Measurements from ENCODE around the gene PPM1L.

Gene PPM1L

GRCh38 chr3:160811237-160811548 is 55.2 kb downstream of the PPM1L start:
- Histone ChIP-seq H3K4me3 (replicated peaks; ENCODE audit: insufficient read depth, low read length) (no peak overlapping the region), H3K27me3 (ENCODE audit: insufficient read depth, poor library complexity, severe bottlenecking) (no peaks in the 10 kb centered on the region), H3K27ac (replicated peaks) (no peak overlapping the region)
- DNase-seq (ENCODE audit: low read depth in 1 of 2, low spot score in 1 of 2) = no peak
- TF ChIP-seq, protein P1, sequence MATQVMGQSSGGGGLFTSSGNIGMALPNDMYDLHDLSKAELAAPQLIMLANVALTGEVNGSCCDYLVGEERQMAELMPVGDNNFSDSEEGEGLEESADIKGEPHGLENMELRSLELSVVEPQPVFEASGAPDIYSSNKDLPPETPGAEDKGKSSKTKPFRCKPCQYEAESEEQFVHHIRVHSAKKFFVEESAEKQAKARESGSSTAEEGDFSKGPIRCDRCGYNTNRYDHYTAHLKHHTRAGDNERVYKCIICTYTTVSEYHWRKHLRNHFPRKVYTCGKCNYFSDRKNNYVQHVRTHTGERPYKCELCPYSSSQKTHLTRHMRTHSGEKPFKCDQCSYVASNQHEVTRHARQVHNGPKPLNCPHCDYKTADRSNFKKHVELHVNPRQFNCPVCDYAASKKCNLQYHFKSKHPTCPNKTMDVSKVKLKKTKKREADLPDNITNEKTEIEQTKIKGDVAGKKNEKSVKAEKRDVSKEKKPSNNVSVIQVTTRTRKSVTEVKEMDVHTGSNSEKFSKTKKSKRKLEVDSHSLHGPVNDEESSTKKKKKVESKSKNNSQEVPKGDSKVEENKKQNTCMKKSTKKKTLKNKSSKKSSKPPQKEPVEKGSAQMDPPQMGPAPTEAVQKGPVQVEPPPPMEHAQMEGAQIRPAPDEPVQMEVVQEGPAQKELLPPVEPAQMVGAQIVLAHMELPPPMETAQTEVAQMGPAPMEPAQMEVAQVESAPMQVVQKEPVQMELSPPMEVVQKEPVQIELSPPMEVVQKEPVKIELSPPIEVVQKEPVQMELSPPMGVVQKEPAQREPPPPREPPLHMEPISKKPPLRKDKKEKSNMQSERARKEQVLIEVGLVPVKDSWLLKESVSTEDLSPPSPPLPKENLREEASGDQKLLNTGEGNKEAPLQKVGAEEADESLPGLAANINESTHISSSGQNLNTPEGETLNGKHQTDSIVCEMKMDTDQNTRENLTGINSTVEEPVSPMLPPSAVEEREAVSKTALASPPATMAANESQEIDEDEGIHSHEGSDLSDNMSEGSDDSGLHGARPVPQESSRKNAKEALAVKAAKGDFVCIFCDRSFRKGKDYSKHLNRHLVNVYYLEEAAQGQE (IDR thresholded peaks at IDR 0.05; ENCODE audit: insufficient replicate concordance, low read depth) = no peak
- TF ChIP-seq POLR2AphosphoS5 (IDR thresholded peaks at IDR 0.05; ENCODE audit: low read depth) (no peak), SPI1 (IDR thresholded peaks at IDR 0.05; ENCODE audit: borderline replicate concordance, low read depth) (no peak), CTCF (IDR thresholded peaks at IDR 0.05; ENCODE audit: insufficient read depth, low read length) (no peak), GABPA (IDR thresholded peaks at IDR 0.05; ENCODE audit: low read depth) (no peak)

GRCh38 chr3:160812304-160812703 is 56.3 kb downstream of the PPM1L start:
- Histone ChIP-seq H3K4me3 (replicated peaks; ENCODE audit: insufficient read depth, low read length) (no peak overlapping the region), H3K27me3 (ENCODE audit: insufficient read depth, poor library complexity, severe bottlenecking) (no peaks in the 10 kb centered on the region), H3K27ac (replicated peaks) (no peak overlapping the region)
- no peak for DNase-seq (ENCODE audit: low read depth in 1 of 2, low spot score in 1 of 2)
- TF ChIP-seq CTCF (IDR thresholded peaks at IDR 0.05; ENCODE audit: insufficient read depth, low read length) = no peak
- TF ChIP-seq POLR2AphosphoS5 (IDR thresholded peaks at IDR 0.05; ENCODE audit: low read depth) = no peak
- no peak for TF ChIP-seq GABPA (IDR thresholded peaks at IDR 0.05; ENCODE audit: low read depth)
- no peak for TF ChIP-seq SPI1 (IDR thresholded peaks at IDR 0.05; ENCODE audit: borderline replicate concordance, low read depth)
- TF ChIP-seq, protein P1 (IDR thresholded peaks at IDR 0.05; ENCODE audit: insufficient replicate concordance, low read depth) = no peak

DNA sequence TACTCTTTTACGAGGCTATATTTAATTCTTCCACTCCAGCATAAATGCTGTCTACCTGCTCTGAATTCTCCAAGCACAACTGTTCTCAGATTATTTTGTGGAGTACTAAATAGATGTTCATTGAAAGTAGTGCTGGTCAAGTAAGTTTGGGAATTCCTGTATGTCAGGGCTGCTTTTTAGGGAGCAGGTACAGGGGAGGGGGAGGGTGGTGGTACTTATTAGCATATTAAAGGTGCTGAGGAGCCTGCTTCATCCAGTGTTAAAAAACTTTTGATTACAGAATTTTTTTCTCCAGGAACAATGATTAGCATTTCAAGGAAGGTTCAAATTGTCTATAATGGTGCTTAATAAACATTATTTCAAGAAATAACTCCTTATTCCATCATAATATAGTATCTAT is 59.2 kb downstream of the PPM1L start:
- Histone ChIP-seq H3K27me3 (ENCODE audit: insufficient read depth, poor library complexity, severe bottlenecking) (no peaks in the 10 kb centered on the region), H3K4me3 (replicated peaks; ENCODE audit: insufficient read depth, low read length) (no peak overlapping the region), H3K27ac (replicated peaks) (no peak overlapping the region)
- no peak for TF ChIP-seq SPI1 (IDR thresholded peaks at IDR 0.05; ENCODE audit: borderline replicate concordance, low read depth)
- TF ChIP-seq, protein P1 (IDR thresholded peaks at IDR 0.05; ENCODE audit: insufficient replicate concordance, low read depth) = no peak
- TF ChIP-seq POLR2AphosphoS5 (IDR thresholded peaks at IDR 0.05; ENCODE audit: low read depth) = no peak
- TF ChIP-seq GABPA (IDR thresholded peaks at IDR 0.05; ENCODE audit: low read depth) = no peak
- TF ChIP-seq CTCF (IDR thresholded peaks at IDR 0.05; ENCODE audit: insufficient read depth, low read length) = no peak
- no peak for DNase-seq (ENCODE audit: low read depth in 1 of 2, low spot score in 1 of 2)
